RCC 7860 (cell line): ENCODE measurements around the gene TFDP1.

Source experiments
- DNase-seq: peaks from one replicate; pipeline ENCODE4 v3.0.0-alpha.2; 2015; ENCODE audit warnings: low spot score
- FAIRE-seq: peaks from 2 replicates; lab custom pipeline; 2012; peaks lifted over from hg19 to GRCh38; lab: Jason Lieb, UNC

Gene TFDP1, protein sequence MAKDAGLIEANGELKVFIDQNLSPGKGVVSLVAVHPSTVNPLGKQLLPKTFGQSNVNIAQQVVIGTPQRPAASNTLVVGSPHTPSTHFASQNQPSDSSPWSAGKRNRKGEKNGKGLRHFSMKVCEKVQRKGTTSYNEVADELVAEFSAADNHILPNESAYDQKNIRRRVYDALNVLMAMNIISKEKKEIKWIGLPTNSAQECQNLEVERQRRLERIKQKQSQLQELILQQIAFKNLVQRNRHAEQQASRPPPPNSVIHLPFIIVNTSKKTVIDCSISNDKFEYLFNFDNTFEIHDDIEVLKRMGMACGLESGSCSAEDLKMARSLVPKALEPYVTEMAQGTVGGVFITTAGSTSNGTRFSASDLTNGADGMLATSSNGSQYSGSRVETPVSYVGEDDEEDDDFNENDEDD

DNA sequence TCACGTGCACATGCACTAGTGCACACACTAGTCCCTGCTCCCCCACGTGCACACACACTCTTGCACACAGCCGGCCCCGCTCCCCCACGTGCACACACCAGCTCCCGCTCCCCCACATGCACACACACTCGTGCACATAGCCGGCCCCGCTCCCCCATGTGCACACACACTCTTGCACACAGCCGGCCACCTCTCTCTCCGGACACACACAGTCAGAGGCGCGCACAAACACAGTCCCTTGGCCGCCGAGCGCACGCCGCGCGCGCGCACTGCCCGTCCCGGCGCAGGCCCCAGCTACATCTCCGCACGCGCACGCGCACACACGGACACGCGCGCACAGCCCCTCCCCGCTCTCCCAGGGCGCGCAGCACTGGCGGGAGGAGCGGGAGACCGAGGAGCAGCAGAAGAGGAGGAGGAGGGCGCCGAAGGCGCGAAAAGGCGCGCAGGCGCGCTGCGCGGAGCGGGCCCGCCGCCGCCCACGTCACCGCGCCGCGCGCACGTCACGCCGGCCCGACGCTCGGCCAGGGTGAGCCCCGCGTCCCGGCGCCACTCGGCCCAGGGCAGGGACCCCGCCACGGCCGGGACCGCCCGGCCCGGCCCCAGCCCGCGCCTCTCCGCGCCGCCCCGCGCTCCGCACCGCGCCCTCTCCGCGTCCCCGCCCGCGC lies at the start of gene TFDP1:
TSS of gene TFDP1 (plus strand) at position 549 of the 665 bp plus-strand sequence. CDS start 1,085 bp downstream, outside the sequence.
- DNase-seq: peak; percentile 82
- FAIRE-seq: no peak

DNA sequence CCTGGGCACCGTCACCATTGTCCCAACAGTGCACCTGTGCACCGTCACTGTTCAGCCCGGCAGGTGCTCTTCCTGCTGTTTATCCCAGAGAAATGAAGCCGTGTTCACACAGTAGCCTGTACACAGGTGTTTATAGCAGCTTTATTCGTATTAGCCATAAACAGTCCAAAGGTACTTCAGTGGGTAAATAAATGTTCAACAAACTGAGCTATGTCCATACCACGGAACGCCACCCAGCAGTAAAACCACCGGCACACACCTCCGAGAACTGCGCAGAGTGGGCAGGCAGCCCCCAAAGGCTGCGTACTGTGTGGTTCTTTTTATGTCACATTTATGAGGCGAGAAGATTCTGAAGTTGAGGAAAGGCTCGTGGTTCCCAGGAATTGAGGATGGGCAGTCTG lies 49.2 kb upstream of the TFDP1 start:
- FAIRE-seq: no peak
- DNase-seq: no peak

DNA sequence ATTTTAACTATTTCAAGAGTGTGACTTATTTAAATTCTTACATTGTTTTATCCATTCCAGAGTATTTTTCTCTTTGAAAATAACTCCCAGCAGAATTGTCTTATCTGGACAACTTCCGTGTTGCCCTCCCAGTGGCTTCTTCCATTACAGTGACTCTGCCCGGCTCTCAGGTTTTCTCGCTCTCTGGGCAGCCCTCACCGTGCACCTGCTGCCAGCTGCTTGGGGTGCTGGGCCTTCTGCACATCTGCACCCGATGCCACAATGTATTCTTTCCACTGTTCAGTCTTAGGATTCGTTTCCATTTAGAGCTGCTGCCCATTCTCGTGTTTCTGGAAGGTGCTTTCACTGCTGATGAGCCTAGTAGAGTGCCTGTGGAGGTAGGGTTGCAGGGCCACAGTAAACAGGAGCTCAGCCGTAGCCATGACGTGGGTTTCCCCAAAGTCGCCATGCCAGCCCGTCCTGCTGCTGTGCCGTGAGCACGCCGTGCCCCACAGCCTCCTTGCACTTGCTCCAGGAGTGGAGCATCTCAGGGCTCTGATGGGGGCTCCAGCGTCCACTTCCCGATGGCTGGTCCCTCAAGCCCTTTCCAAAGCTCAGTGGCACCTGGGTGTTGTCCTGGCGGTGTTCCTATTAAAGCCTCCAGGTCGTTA lies 48.0 kb upstream of the TFDP1 start:
- DNase-seq (no peak), FAIRE-seq (no peak)

DNA sequence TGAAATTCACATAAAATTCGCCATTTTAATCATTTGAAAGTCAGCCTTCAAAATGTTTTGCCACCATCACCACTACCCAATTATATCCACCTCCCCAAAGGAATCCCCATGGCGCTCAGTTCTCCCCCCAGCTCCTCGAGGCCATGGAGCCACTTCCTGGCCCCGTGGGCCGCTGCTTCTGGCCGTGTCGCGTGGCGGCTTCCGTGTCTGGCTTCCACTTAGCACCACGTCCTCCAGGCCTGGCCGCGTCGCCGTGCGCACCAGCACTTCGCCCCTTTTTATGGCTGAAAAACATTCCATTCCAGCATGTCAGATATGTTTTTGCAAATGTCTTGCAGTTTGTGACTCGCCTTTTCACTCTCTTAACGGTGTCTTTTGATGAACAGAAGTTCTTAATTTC lies 47.3 kb upstream of the TFDP1 start:
- FAIRE-seq: no peak

DNA sequence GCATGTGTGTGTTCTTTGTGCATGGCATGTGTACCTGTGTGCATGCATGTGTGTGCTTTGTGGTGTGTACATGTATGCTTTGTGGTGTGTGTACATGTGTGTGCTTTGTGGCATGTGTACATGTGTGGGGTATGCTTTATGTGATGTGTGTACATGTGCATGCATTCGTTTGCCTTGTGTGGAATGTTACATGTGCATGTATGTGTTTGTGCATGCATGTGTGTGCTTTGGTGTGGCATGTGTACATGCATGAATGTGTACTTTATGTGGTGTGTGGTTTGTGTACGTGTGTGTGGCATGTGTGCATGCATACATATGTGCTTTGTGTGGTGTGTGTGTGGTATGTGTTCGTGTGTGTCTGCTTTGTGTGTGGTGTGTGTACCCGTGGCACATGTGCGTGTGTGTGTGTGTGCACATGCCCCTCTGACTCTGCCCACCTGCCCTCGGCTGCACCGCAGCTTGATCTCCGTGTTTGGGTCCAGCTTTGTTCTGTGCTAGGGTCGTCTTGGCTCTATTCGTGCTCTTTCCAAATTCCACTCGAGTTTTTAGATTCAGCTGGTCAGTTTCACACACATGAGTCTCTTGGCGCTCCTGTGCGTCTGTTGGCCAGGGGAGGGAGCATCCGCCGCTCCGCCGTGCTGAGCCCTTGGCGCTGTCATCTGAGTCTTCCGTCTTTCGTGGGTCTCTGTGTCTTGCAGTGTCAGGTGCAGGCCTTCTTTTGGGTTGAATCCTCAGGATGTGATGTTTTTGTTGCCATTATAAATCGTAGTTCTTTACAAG lies 46.5 kb upstream of the TFDP1 start:
- DNase-seq: no peak
- FAIRE-seq: no peak

More for the DNA sequence above, 47.3 kb upstream of the TFDP1 start:
- DNase-seq: no peak

DNA sequence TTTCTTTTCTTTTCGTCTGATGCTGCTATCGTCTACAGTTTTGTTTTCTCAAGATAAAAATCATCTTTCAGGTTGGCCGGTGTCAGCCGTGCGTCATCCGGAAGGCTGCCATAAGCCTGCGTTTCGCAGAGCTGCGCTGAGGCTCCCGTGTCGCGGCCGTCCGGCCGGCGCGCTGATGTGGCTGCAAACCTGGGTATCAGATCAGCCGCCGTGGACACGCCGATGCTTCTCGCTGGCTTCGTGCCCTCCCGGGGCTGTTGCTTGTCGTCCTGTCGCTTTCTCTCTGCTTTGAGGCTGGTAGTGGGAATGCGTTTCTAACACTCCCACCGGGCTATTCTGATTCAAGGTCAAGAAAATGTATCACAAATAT lies 45.9 kb upstream of the TFDP1 start:
- no peak for FAIRE-seq

GRCh38 chr13:113539176-113539575 lies 45.4 kb upstream of the TFDP1 start:
- DNase-seq (no peak), FAIRE-seq (no peak)

More for the DNA sequence above, 45.9 kb upstream of the TFDP1 start:
- no peak for DNase-seq

DNA sequence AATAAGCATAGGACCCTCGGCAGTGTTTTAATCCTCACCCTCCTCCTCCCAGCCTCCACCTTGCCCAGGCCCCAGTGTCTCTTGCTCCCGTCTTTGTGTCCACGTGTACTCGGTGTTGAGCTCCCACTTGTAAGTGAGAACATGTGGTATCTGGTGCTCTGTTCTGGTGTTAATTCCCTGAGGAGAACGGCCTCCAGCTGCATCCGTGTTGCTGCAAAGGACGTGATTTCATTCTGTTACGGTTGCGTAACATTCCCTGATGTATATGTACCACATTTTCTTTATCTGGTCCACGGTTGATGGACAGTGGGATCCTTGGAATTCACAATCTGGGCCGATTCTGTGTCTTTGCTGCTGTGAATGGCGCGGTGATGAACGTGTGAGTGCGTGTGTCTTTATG lies 44.7 kb upstream of the TFDP1 start:
- FAIRE-seq (no peak), DNase-seq (no peak)

GRCh38 chr13:113540523-113540922 lies 44.0 kb upstream of the TFDP1 start:
- FAIRE-seq (no peak), DNase-seq (no peak)

DNA sequence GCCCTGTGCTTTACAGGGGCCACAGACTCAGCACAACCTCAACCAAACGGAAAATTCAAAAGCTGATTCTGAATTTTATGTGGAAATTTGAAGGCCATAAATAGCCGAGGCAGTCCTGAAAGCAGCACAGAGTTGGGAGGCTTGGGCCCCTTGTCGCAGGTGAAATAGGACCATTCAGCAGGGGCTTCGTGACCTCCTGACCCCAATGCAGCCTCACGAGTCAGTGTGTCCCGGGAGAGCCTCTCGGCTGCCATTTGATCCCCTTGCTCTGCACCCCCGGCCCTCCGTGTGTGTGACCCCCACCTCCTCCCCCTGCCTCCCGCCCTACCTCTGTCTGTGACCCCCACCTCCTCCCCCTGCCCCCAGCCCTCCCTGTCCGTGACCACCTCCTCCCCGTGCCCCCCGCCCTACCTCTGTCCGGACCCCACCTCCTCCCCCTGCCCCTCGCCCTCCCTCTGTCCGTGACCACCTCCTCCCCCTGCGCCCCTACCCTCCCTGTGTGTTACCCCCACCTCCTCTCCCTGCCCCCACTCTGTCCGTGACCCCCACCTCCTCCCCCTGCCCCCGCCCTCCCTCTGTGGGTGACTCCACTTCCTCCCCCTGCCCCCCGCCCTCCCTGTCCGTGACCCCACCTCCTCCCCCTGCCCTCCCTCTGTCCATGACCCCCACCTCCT lies 41.7 kb upstream of the TFDP1 start:
- no peak for FAIRE-seq
- DNase-seq: no peak

- FAIRE-seq (no peak), DNase-seq (no peak)
Measured at GRCh38 chr13:113544071-113544891, 40.3 kb upstream of the TFDP1 start.

DNA sequence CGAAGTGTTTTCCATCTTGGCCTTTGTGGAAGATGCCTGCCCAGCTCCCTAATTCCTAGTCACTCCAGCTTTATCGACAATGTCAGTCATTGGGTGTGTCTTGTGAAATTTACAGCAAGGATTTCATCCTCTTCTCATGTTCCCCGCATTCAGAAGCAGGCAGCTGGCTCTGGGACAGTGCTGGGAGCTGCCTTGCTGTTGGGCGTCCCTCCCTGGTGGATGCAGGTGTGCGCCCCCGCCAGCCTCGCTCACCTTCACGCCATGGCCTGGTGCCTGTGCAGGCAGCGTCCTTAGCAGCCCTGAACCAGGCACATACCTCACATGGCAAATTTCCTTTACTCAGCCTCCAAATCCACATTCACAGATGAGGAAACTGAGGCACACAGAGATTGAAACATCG lies 39.7 kb upstream of the TFDP1 start:
- no peak for FAIRE-seq

GRCh38 chr13:113545455-113545930 lies 39.1 kb upstream of the TFDP1 start:
- no peak for FAIRE-seq
- DNase-seq: no peak

More for the DNA sequence above, 39.7 kb upstream of the TFDP1 start:
- DNase-seq: no peak

- DNase-seq: no peak
- no peak for FAIRE-seq
Measured at GRCh38 chr13:113545931-113546516, 38.5 kb upstream of the TFDP1 start.

GRCh38 chr13:113546571-113547237 lies 37.8 kb upstream of the TFDP1 start:
- DNase-seq (no peak), FAIRE-seq (no peak)

DNA sequence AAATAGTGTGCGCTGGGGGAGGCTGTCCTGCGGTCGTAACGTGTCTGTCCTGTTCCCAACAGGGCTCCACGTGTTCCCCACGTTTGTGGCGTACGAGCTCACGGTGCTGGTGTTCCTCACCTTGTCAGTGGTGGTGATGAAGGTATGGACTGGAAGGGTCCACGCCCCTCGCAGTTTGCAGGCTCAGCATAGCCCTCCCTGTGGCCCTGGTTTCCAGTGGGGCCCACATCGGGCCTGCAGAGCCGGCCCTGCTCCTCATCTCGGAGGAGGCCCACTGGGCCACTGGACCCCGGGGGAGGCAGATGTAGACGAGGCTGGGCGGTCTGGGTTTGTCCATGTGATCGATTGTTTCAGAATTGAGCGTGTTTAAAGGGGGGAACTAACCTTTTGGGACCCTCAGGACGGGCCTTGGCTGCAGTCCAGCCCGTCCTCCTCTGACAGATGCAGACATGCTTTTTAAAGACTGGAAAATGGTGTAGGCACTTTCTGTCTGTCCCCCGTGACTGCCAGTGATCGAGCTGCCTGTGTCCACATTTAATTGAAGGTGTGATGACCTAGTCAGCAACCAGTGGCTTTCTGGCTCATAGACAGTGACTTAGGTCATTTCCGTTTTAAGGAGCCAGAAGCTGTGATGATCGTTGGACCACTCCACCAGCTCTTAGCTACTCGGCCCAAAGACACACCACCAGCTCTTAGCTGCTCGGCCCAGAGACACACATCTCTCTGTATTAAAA lies 37.1 kb upstream of the TFDP1 start:
- no peak for DNase-seq

GRCh38 chr13:113548171-113548641 lies 36.3 kb upstream of the TFDP1 start:
- no peak for DNase-seq
- no peak for FAIRE-seq

More for the DNA sequence above, 37.1 kb upstream of the TFDP1 start:
- FAIRE-seq: no peak
